T-helper 17 cell (primary cell): ENCODE data around the gene IKZF1. TPM values are rescaled to one million over a fixed set of nuclear protein-coding genes. Genes with fewer than 3 reads are reported as not detected.

Source experiments
- ATAC-seq: fragments of 150-1000 bp; cut with Tn5 transposase; 2 replicates; pipeline ENCODE4 v1.10.0; 2021; ENCODE audit warnings: mild to moderate bottlenecking, moderate library complexity
- DNase-seq, 3 donors: peaks; one replicate each; pipeline versions ENCODE4 v3.0.0 to v3.0.0-alpha.2; 2020 to 2021
- H3K9me3 ChIP-seq: one replicate; pipeline ENCODE4 v1.7.0; 2013; ENCODE audit warnings: low read length, mild to moderate bottlenecking; ENCODE audit not compliant: control insufficient read depth, poor library complexity, severe bottlenecking
- H3K27ac Mint-ChIP-seq: one replicate; pipeline ENCODE4 v1.8.0; 2022; ENCODE audit warnings: mild to moderate bottlenecking, moderate library complexity, mixed read lengths
- H3K27me3 Mint-ChIP-seq: one replicate; pipeline ENCODE4 v1.8.0; 2022; ENCODE audit warnings: mixed read lengths
- H3K36me3 Mint-ChIP-seq: one replicate; pipeline ENCODE4 v1.8.0; 2022; ENCODE audit warnings: low read depth, mixed read lengths
- H3K4me1 Mint-ChIP-seq: one replicate; pipeline ENCODE4 v1.8.0; 2022; ENCODE audit warnings: mild to moderate bottlenecking, mixed read lengths
- H3K4me3 Mint-ChIP-seq: one replicate; pipeline ENCODE4 v1.8.0; 2022; ENCODE audit warnings: mild to moderate bottlenecking, moderate library complexity, mixed read lengths
- total RNA-seq, 4 donors: library from RNA in 2 of 4; stranded (reverse) in 2 of 4; gene quantifications; one replicate each; pipeline ENCODE4 v1.2.3 and lab custom pipeline; 2022 to 2026

Gene IKZF1
- total RNA-seq, 2 donors from 2014 or later = 301 to 323 TPM

DNA sequence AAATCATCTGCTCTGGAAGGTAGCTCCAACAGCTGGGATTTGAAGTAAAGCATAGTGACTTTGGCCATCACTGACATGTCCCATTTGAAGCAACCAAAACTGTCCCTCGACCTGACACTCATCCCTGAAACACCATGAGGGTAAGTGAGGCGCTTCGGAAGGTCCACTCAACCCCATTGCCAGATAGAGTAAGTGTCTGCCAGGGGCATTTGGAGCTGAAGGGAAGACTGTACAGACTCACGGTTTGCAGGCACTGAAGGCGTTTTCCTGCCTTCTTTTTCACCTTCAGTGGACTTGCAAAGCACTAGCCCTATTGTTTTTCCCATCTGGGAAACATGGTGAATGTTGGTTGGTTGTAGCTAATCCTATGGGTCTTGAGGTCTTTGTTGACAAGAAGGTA lies 57.6 kb downstream of the IKZF1 start:
- H3K4me1 Mint-ChIP-seq = peaks cover 83% of the 10 kb centered on the region
- H3K9me3 ChIP-seq = no peaks in the 10 kb centered on the region
- H3K36me3 Mint-ChIP-seq = peaks cover 16% of the 10 kb centered on the region
- ATAC-seq (no peak), DNase-seq (no peak)
- H3K4me3 Mint-ChIP-seq = peak overlapping the region; percentile 70
- H3K27me3 Mint-ChIP-seq = no peaks in the 10 kb centered on the region
- H3K27ac Mint-ChIP-seq = no peak overlapping the region

DNA sequence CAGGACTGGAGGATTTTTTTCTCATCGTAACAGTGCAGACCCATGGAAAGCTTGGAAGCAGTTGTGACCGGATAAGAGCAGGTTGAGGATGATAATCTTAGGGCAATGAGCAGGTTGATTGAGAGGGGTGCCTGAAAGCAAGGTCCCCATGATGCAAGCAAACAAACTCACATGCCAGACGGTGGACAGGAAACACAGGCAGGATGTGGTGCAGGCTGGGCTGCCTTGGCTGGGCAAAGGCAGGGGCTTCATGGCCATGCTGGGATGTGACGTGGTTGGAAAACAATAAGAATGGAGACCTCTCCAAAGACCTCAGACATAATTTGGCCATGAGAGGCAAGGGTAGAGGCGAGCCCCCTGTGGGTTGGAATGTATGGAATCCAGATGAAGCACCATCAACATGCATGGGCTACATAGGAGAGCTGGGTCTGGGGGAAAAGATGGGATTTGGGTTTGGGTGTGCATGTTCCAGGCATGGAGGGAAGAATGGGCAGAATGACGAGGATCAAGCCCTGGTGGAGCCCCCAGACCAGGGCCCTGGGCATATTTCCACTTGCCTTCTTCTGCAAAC lies 58.3 kb downstream of the IKZF1 start:
- H3K27ac Mint-ChIP-seq = no peak overlapping the region
- ATAC-seq (no peak), DNase-seq (no peak)
- H3K36me3 Mint-ChIP-seq = peaks cover 15% of the 10 kb centered on the region
- peaks cover 81% of the 10 kb centered on the region for H3K4me1 Mint-ChIP-seq
- H3K9me3 ChIP-seq = no peaks in the 10 kb centered on the region
- peak overlapping the region; percentile 70 for H3K4me3 Mint-ChIP-seq
- no peaks in the 10 kb centered on the region for H3K27me3 Mint-ChIP-seq

DNA sequence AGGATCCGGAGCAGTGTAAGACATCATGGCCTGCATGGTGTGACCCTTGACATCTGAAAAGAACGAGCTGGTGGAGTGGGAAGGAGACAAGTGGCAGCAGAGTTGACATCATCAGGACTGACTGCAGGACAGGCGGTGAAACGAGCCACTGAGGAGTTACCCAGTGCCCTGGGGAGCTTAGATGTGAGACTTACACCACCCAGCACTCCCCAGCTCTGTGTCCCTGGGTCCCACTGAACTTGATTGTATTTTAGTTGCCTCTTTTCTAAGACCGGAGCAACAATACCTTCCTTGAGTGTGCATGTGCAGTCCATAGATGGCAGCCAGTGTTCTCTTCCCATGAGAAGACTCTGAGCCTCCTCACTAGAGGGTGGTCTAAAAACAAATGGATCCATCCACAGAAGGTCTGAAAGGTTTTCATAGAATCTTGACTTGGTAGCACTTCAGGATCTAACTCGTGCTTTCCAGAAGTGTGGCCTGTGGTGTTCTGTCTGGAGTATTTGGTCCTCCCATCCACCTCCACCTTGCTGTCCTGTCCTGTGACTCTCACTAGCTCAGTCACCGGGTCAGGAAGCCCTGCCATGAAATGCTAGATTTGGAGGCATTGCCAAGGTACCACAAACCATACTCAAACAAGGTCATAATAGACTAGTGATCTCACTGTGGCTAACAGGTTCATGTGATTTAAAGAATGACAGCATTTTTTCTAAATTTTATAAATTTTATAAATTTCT lies 59.0 kb downstream of the IKZF1 start:
- H3K27me3 Mint-ChIP-seq = no peaks in the 10 kb centered on the region
- no peak overlapping the region for H3K27ac Mint-ChIP-seq
- peaks cover 78% of the 10 kb centered on the region for H3K4me1 Mint-ChIP-seq
- peak; percentile 29 for ATAC-seq
- no peaks in the 10 kb centered on the region for H3K9me3 ChIP-seq
- peak overlapping the region; percentile 71 for H3K4me3 Mint-ChIP-seq
- peaks cover 15% of the 10 kb centered on the region for H3K36me3 Mint-ChIP-seq
- DNase-seq = no peak

DNA sequence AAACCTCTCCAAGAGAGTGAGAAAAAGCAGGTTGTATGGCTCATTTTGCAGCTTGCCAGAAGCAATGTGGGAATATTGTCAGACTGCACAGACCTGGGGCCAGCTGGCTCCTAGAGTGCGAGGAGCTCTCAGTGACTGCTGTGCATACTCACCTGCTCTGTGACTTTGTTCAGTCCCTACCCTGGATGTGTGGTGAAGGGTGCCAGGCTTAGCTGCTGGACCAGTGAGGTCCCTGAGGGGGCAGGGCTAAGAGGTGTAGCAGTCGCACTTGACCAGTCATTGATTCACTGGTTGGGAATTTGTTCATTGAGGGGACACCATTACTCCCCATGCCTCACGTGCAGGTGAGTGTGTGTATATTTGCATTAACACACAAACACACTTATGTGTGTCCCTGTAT lies 60.1 kb downstream of the IKZF1 start:
- Mint-ChIP-seq H3K27me3 (no peaks in the 10 kb centered on the region), H3K36me3 (peaks cover 15% of the 10 kb centered on the region), H3K4me3 (no peak overlapping the region), H3K27ac (no peak overlapping the region), H3K4me1 (peaks cover 74% of the 10 kb centered on the region)
- ATAC-seq (no peak), DNase-seq (no peak)
- H3K9me3 ChIP-seq = no peaks in the 10 kb centered on the region

DNA sequence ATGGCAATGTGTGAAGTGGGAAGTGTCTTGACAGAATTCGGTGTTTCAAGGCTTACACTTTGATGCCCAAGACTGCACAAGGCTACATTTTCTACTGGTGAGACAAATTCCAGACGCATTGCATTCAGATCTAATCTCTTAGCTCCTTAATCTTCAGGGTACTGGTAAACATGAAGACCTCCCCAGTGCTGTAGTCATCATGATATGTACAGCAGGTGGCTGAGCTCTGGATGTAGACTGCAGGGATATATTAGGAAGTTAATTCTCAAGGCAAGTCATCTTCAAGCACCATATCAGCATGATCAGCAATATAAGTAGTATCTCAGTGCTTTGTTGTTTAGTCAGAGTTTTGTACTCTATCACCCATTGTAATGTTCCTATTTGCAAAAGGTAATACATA lies 61.8 kb downstream of the IKZF1 start:
- Mint-ChIP-seq H3K4me1 (peaks cover 67% of the 10 kb centered on the region), H3K27me3 (no peaks in the 10 kb centered on the region), H3K36me3 (peaks cover 10% of the 10 kb centered on the region), H3K4me3 (peak overlapping the region; percentile 45), H3K27ac (no peak overlapping the region)
- DNase-seq = no peak
- no peaks in the 10 kb centered on the region for H3K9me3 ChIP-seq
- ATAC-seq = no peak

DNA sequence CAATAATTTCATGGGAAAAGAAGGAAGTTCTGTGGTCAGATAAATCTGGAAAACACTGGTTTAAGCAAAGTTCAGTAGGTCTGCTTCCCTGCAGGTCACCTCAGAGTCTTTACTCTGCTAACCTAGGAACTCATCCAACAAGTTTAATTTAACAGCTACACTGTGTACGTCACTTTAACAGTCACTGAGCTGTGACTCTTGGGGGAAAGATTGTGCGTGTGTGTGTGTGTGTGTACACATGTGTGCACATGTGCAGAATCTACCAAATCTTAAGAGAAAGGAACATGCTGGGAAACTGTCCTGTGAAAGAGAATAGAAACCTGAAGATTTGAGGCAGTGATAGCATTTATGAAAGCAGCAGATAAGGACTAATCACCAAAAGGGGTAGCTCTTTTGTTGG lies 62.6 kb downstream of the IKZF1 start:
- Mint-ChIP-seq H3K27ac (no peak overlapping the region), H3K4me1 (peaks cover 71% of the 10 kb centered on the region), H3K4me3 (peak overlapping the region; percentile 83), H3K27me3 (no peaks in the 10 kb centered on the region), H3K36me3 (peaks cover 13% of the 10 kb centered on the region)
- ATAC-seq (peak; percentile 29), DNase-seq (no peak)
- H3K9me3 ChIP-seq = no peaks in the 10 kb centered on the region

DNA sequence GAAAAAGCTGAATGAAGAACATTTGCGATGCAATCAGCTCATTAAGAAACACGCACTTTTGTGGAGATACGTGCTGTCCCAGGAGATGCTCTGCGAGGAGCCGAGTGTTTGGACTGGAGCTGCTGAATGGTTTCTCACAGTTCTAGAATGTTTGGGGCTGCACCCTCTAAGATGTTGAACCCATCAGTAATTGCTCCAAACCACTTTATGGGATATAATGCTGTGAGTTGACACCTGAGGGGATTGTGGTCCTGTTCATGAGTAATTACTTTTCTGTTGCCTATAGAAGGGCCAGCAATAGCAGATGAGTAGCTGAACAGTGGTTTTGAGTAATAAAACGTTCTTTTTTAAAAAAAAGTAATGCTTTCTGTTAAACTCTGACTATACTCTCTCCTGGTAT lies 63.1 kb downstream of the IKZF1 start:
- no peak for ATAC-seq
- Mint-ChIP-seq H3K27me3 (no peaks in the 10 kb centered on the region), H3K4me1 (peaks cover 73% of the 10 kb centered on the region), H3K27ac (no peak overlapping the region), H3K4me3 (peak overlapping the region; percentile 83), H3K36me3 (peaks cover 18% of the 10 kb centered on the region)
- no peaks in the 10 kb centered on the region for H3K9me3 ChIP-seq
- no peak for DNase-seq

DNA sequence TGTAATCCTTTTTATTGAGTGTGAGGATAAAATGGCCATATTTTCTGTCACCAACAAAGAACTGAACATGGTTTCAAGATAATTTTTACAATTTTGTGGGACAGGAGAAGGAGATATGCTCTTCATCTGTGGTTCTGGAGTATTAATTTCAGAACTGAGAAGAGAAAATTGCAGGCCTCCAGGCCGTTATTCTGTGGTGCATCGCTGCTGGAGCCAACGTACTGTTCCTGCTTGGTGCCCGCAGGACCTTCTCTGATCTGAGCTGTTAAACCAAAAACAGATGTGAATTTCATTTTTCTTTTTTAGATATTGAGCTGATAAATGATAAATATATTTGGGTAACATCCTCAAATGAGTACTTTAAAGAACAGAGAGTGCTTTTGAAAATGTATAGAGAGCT lies 63.9 kb downstream of the IKZF1 start:
- peak overlapping the region; percentile 83 for H3K4me3 Mint-ChIP-seq
- DNase-seq (no peak), ATAC-seq (no peak)
- no peaks in the 10 kb centered on the region for H3K27me3 Mint-ChIP-seq
- no peak overlapping the region for H3K27ac Mint-ChIP-seq
- H3K9me3 ChIP-seq = no peaks in the 10 kb centered on the region
- peaks cover 16% of the 10 kb centered on the region for H3K36me3 Mint-ChIP-seq
- peaks cover 73% of the 10 kb centered on the region for H3K4me1 Mint-ChIP-seq

DNA sequence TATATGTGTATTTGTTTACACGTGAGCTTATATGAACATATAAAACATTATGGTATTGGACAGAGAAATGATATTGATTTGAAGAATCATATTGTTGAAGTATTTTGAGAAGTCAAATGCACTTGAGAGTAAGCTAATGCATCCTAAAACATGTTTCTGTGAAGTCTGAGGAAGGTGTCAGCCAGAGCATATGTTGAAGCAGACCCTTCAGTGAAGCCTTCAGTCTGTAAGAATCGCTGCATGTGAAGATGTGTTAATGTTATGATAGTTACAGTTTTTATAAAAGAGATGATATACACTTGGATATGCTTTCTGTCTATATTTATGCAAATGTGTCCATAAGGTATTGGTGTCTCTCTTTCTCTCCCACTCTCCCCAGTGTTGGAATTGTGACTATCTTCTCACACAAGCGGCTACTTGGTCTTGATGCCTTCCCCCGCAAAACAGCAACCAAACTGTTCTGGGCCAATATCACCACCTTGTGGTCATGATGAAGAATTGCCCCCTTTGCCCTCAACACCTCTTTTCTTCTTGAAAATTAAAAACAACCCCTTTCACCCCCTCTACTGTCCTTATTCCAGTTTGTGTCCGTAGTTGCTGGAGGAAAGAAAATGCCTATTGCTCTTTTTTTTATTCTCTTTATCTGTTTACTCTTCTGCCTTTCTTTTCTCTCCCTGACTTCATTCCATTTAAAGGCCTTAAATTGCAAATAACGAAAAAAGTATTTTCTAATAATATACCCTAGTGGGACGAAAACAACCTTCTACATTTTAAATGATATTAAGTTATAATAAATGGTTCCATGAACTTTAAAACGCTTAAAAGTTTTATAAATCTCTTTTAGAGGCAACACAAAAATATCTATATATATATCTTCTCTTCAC lies 64.9 kb downstream of the IKZF1 start:
- no peak overlapping the region for H3K27ac Mint-ChIP-seq
- peaks cover 73% of the 10 kb centered on the region for H3K4me1 Mint-ChIP-seq
- ATAC-seq = peak; percentile 68
- H3K4me3 Mint-ChIP-seq = peak overlapping the region; percentile 4
- no peaks in the 10 kb centered on the region for H3K9me3 ChIP-seq
- peaks cover 16% of the 10 kb centered on the region for H3K36me3 Mint-ChIP-seq
- no peaks in the 10 kb centered on the region for H3K27me3 Mint-ChIP-seq
- peak in 1 of 3 donors; percentile 36 for DNase-seq

DNA sequence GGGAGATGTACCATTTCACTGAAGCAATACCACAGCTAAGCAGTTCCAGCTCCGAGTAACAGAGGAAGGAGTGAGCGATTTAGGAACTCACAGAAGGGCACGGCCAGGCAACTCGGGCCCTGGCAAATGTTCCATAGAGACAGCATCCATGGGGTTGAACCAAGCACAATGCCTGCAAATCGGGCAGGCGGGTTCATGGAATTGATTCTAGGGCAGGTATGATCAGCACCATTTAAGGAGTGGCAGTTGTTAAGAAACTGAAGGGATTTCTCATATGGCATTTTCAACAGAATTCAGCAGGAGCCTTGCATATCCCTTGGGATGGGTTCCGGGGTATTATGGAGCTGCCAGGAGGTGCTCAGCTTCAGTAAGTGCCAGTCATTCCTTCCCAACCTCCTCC lies 66.4 kb downstream of the IKZF1 start:
- Mint-ChIP-seq H3K36me3 (peaks cover 16% of the 10 kb centered on the region), H3K27me3 (no peaks in the 10 kb centered on the region)

DNA sequence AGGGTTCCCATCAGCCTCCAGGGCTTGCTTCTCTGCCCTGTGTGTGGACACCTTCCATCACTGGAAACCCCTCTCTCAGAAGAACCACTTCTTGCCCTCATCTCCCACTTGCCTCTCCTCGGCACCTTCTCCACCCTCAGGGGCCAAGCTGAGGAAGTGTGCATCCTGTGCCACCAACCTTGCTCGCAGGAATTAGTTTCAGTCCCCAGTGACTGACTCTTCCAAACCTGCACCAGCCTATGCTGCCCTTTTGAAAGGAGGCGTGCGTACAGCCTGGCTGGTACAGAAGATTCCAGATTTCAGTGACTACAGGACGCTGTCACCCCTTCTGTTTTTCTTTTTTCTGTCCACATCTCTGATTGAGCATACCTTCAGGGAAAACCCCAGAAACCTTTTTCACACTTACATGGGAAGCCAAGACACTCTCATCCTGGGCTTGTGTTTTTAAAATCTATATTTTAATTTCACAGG lies 67.1 kb downstream of the IKZF1 start:
- Mint-ChIP-seq H3K27me3 (no peaks in the 10 kb centered on the region), H3K4me3 (no peak overlapping the region)
- peak; percentile 8 for ATAC-seq

More for the DNA sequence above, 66.4 kb downstream of the IKZF1 start:
- no peak overlapping the region for H3K27ac Mint-ChIP-seq
- peak overlapping the region; percentile 9 for H3K4me3 Mint-ChIP-seq
- ATAC-seq = no peak
- DNase-seq = no peak
- H3K9me3 ChIP-seq = no peaks in the 10 kb centered on the region
- peaks cover 68% of the 10 kb centered on the region for H3K4me1 Mint-ChIP-seq

DNA sequence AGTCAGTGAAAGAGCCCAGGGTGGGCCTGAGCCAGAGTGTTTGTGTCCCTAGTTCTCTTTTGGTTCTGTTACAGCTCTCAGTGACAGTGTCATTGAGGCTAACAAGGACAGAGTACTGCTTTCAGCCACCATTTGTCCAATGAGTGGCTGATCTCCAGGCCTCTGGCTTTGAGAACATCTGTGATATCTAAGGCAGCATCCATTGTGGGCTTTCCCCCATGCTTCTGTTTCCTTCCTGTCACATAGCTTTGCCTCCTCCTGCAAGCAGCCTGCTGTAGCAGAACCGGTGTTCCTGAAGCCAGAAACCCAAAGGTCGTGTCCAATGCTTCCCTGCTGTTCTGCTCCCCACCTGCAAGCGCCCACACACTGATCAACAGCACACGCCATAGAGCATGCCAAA lies 68.4 kb downstream of the IKZF1 start:
- H3K27ac Mint-ChIP-seq = no peak overlapping the region
- peaks cover 60% of the 10 kb centered on the region for H3K4me1 Mint-ChIP-seq
- DNase-seq (no peak), ATAC-seq (peak; percentile 68)
- peak overlapping the region; percentile 70 for H3K4me3 Mint-ChIP-seq
- peaks cover 15% of the 10 kb centered on the region for H3K36me3 Mint-ChIP-seq
- H3K9me3 ChIP-seq = no peaks in the 10 kb centered on the region
- no peaks in the 10 kb centered on the region for H3K27me3 Mint-ChIP-seq

More for the DNA sequence above, 67.1 kb downstream of the IKZF1 start:
- Mint-ChIP-seq H3K27ac (no peak overlapping the region), H3K4me1 (peaks cover 67% of the 10 kb centered on the region), H3K36me3 (peaks cover 19% of the 10 kb centered on the region)
- no peak for DNase-seq
- H3K9me3 ChIP-seq = no peaks in the 10 kb centered on the region
